ENCODE results near the gene CSF3R. TPM values are rescaled to one million over a fixed set of nuclear protein-coding genes. Genes with fewer than 3 reads are reported as not detected.
"Not testable (repeated sequence)": the region's sequence is repeated elsewhere in the genome, so short reads cannot be mapped to it uniquely, and the experiment has no call there.

CSF3R gene
- total and polyA plus RNA-seq, 8 donors, result 5.7 to 334 (median 10.7) TPM

- Histone ChIP-seq H3K27me3 (peaks cover 0 to 29% of the 10 kb centered on the region in 2 donors), H3K4me1 (peaks cover 0 to 22% of the 10 kb centered on the region in 2 donors), H3K36me3 (no peaks in the 10 kb centered on the region), H3K4me3 (no peak overlapping the region), H3K9me3 (no peaks in the 10 kb centered on the region), H3K27ac (no peak overlapping the region)
- intact Hi-C loops (cut with DNase I), result no loop called here
- ATAC-seq (no peak), DNase-seq (no peak)
- no peak for TF ChIP-seq CTCF (IDR thresholded peaks at IDR 0.05)
These were observed 25.5 kb upstream of the CSF3R start for GRCh38 chr1:36508257-36508656.

- ATAC-seq (no peak), DNase-seq (no peak)
- intact Hi-C loops (cut with DNase I), result no loop called here
- H3K27ac ChIP-seq, result peak overlapping the region in 1 of 2 donors; percentile 55
- TF ChIP-seq CTCF (IDR thresholded peaks at IDR 0.05), result no peak
- no peaks in the 10 kb centered on the region for H3K36me3 ChIP-seq
- peaks cover 0 to 29% of the 10 kb centered on the region in 2 donors for H3K27me3 ChIP-seq
- no peaks in the 10 kb centered on the region for H3K9me3 ChIP-seq
- no peak overlapping the region for H3K4me3 ChIP-seq
- H3K4me1 ChIP-seq, result peaks cover 0 to 18% of the 10 kb centered on the region in 2 donors
These were observed 23.7 kb upstream of the CSF3R start for GRCh38 chr1:36506276-36506920.

- DNase-seq (no peak), ATAC-seq (no peak)
- no peaks in the 10 kb centered on the region for H3K36me3 ChIP-seq
- no peaks in the 10 kb centered on the region for H3K9me3 ChIP-seq
- peaks cover 0 to 22% of the 10 kb centered on the region in 2 donors for H3K27me3 ChIP-seq
- intact Hi-C loops (cut with DNase I), result no loop called here
- peaks cover 0 to 11% of the 10 kb centered on the region in 2 donors for H3K4me1 ChIP-seq
- no peak overlapping the region for H3K27ac ChIP-seq
- TF ChIP-seq CTCF (IDR thresholded peaks at IDR 0.05), result no peak
- no peak overlapping the region for H3K4me3 ChIP-seq
These were observed 21.0 kb upstream of the CSF3R start for GRCh38 chr1:36503733-36504132.

- intact Hi-C loops (cut with DNase I), result no loop called here
- Histone ChIP-seq H3K9me3 (no peaks in the 10 kb centered on the region), H3K4me1 (peaks cover 0 to 11% of the 10 kb centered on the region in 2 donors), H3K27me3 (peaks cover 0 to 22% of the 10 kb centered on the region in 2 donors), H3K4me3 (no peak overlapping the region), H3K36me3 (no peaks in the 10 kb centered on the region), H3K27ac (no peak overlapping the region)
- DNase-seq (no peak), ATAC-seq (no peak)
- no peak for TF ChIP-seq CTCF (IDR thresholded peaks at IDR 0.05)
These were observed 20.4 kb upstream of the CSF3R start for GRCh38 chr1:36503159-36503558.

GRCh38 chr1:36502616-36503015 lies 19.9 kb upstream of the CSF3R start:
- no peak for DNase-seq
- intact Hi-C loops (cut with DNase I), result no loop called here
- TF ChIP-seq CTCF (IDR thresholded peaks at IDR 0.05), result no peak
- H3K4me3 ChIP-seq, result no peak overlapping the region
- H3K9me3 ChIP-seq, result no peaks in the 10 kb centered on the region
- H3K4me1 ChIP-seq, result peaks cover 0 to 11% of the 10 kb centered on the region in 2 donors
- no peak overlapping the region for H3K27ac ChIP-seq
- peaks cover 0 to 18% of the 10 kb centered on the region in 2 donors for H3K27me3 ChIP-seq
- no peaks in the 10 kb centered on the region for H3K36me3 ChIP-seq
- ATAC-seq, result no peak

GRCh38 chr1:36501911-36502310 lies 19.2 kb upstream of the CSF3R start:
- peaks cover 0 to 11% of the 10 kb centered on the region in 2 donors for H3K27me3 ChIP-seq
- H3K27ac ChIP-seq; H3K36me3 ChIP-seq; H3K4me1 ChIP-seq; ATAC-seq; H3K4me3 ChIP-seq; H3K9me3 ChIP-seq; DNase-seq; intact Hi-C loops (cut with DNase I): not testable (repeated sequence)

Measured in left lung (tissue), 10 donors.